Airway epithelial cell (primary cell): ENCODE results near the gene ATMIN. TPM values are rescaled to one million over a fixed set of nuclear protein-coding genes. Genes with fewer than 3 reads are reported as not detected.

Source experiments
- total RNA-seq: library from RNA; depleted of rRNA; stranded (reverse); fragments of >200 nt; gene quantifications from 2 replicates; pipeline ENCODE4 v1.2.3, GENCODE V29; 2015

The ATMIN gene, protein sequence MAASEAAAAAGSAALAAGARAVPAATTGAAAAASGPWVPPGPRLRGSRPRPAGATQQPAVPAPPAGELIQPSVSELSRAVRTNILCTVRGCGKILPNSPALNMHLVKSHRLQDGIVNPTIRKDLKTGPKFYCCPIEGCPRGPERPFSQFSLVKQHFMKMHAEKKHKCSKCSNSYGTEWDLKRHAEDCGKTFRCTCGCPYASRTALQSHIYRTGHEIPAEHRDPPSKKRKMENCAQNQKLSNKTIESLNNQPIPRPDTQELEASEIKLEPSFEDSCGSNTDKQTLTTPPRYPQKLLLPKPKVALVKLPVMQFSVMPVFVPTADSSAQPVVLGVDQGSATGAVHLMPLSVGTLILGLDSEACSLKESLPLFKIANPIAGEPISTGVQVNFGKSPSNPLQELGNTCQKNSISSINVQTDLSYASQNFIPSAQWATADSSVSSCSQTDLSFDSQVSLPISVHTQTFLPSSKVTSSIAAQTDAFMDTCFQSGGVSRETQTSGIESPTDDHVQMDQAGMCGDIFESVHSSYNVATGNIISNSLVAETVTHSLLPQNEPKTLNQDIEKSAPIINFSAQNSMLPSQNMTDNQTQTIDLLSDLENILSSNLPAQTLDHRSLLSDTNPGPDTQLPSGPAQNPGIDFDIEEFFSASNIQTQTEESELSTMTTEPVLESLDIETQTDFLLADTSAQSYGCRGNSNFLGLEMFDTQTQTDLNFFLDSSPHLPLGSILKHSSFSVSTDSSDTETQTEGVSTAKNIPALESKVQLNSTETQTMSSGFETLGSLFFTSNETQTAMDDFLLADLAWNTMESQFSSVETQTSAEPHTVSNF
- 21.9 and 27.9 TPM in 2 replicates for total RNA-seq

DNA sequence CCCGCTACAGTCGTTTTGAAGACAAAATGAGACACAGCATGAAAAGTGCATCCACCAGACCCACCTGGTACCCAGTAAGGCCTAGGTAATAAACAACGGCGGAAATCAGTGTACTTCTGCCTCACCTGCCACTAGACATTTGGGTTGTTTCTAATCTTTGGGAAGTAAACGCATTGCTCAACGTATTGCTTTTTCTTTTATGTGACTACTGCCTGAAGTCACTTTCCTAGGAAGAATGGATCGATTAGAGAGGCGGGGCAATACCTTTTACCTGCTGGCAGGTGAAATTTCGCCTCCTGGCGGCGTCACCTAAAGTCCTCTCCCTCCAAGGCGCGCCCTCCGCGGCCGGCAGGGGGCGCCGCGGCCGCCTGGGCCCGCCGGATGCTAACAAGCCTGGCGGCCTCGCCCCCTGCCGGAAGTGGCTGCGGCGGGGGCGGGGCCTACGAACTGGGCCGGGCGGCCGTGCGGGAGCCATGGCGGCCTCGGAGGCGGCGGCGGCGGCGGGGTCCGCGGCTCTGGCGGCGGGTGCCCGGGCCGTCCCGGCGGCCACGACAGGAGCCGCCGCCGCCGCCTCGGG, at the start of gene ATMIN:
TSS of gene ATMIN (plus strand) at position 445 of the 577 bp plus-strand sequence. CDS start at position 474, 29 bp downstream.

DNA sequence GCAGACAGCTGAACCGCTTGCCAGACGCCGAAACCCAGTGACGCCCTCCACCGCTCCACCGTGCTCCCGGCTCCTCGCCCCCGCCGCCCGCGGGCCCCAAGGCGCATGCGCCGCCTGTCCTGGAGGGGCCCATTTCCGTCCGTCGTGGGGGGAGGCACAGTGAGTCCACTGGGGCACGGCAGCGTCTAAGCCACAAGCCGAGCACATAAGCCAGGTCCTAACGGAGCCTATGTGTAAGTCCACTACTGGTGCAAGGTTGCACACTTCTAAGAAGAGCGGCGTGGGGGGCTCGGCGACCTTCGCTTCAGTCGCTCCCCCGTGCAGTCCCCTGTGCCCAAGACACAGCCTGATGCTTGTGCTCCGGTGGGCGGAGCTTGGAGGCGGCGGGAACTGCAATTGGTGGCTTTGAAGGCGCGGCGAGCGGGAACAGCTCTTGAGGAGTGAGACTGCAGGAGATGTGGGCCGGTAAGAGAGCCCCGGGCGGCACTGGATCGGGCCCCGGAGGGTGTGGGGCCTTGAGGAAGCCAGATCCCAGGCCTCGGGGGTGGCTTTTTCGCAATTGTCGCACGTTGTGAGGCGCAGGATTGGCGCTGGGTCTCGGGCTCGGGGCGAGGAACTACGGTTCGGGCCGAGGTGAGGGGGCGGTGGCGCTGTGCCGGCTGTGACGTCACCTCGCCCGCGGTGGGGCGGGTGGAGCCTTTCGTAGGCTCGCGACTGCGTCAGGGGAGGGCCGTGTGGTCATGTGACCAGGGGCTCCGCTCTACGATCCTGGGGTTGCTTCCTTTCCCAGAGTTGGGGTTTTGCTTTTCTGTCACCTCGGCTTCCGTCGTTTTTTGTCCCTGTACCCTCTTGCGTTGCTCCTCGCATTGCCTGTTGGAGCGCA, 28.6 kb upstream of the ATMIN start, which contains the start of the genes CENPN and CMC2:
TSS of gene CENPN (plus strand) at position 402 of the 883 bp plus-strand sequence. CDS start 4,726 bp downstream, outside the sequence.
TSS of gene CMC2 (minus strand) at position 73 of the 883 bp plus-strand sequence. CDS start 9,491 bp downstream, outside the sequence.

DNA sequence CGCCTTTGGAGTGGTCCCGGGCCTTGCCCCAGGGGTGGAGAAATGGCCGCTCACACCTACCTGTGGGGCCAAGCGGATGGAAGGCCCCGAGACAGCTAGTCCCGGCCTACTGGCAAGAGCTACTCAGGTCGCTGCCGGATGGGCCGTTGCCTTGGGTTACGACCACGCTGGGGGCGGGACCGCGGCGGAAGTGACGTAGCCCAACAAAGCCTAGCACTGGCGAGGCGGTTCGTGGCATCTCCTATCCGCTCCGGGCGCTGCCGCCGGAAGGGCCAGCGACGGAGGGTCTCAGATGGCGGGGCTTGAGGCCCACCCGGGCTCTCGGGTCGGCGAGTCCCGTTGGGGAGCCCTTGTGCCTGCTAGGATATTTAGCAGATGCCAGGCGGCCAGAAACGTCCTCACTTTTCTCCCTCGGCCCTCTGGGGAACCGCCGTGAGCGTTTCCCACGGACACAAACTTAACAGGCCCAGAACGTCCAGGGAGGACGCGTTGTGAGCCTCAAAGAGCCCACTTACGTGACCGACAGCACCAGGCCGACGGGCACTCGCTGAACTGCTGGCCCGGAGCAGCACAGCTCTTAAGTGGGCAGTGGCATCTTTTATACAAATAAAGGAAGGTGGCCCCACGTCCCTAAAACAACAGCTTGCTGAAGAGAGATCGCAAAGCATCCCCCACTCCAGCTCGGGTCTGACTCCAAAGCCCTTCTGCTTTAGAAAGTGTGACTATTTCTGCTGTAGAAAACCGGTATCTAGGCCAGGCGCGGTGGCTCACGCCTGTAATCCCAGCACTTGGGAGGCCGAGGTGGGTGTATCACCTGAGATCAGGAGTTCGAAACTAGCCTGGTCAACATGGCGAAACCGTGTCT, 41.7 kb downstream of the ATMIN start, which contains the start of gene C16orf46:
TSS of gene C16orf46 (minus strand) at position 163 of the 865 bp plus-strand sequence. CDS start 13,283 bp downstream, outside the sequence.

DNA sequence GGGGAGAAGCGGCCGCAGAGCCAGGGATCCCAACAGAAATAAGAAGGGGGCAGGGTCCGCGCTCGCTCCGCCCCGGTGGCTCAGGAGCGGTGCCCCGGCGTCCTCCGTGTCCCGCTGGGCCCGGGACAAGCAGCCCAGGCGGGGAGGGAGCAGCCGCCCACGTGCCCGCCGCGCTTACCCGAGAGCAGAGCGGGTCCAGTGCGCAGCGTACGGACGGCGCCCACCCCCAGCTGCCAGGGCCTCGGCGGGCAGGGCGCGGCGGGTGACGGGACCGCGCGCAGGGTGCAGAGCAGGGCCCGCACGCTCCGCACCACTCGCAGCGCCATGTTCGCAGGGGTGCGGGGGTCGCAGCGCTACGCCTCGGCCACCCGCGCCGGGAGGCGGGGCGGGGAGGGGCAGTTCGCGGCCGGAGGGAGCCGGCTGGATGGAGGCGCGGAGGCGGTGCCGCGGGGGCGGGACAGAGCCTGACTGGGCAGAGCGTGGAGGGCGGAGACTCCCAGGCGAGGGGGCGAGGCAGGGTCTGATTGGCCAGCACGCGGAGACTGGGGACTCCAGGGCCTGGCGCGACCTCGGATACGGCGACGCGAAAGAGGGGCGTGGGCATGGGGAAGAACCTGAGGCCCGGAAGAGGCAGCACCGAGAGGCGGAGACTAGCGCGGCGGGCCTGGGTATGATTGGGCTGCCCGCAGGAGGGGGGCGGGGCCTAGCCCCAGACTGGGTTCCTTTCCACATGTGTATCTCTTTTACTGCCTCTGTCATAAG, 60.5 kb downstream of the ATMIN start, which contains the start of gene GCSH:
TSS of gene GCSH (minus strand) at position 443 of the 762 bp plus-strand sequence. CDS start at position 326, 117 bp downstream.

Other genes with a start within 250 kb of the ATMIN start
- gene CDYL2, start 231.2 kb upstream of the ATMIN start, total RNA-seq: 1.1 and 2.6 TPM in 2 replicates
- 60.6 and 72.0 TPM in 2 replicates for gene CMC2, start 29.0 kb upstream of the ATMIN start, total RNA-seq
- 26.9 and 32.4 TPM in 2 replicates for gene CENPN, start 28.6 kb upstream of the ATMIN start, total RNA-seq
- gene C16orf46, start 41.4 kb downstream of the ATMIN start, total RNA-seq: 0.21 TPM in 1 of 2 replicates, not detected in the other
- 36.6 and 37.5 TPM in 2 replicates for gene GCSH, start 60.6 kb downstream of the ATMIN start, total RNA-seq
- not detected in 2 replicates for gene BCO1, start 202.8 kb downstream of the ATMIN start, total RNA-seq